ENCODE data around the gene MTR.

MTR gene

DNA sequence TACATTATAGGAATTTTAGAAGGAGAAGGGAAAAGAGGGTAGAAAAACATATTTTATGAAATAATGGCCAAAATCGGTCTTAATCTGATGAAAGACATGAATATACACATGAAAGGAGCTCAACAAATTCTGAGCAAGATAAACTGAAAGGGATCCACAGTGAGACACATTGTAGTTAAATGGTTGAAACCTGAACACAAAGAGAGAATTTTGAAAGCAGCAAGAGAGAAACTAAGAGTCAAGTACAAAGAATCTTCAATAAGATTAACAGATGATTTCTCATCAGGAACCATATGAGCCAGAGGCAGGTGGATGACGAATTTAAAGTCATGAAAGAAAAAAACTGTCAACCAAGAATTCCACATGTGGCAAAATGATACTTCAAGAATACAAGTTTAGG is 15.8 kb upstream of the MTR start:
- FAIRE-seq, result peak; percentile 45

DNA sequence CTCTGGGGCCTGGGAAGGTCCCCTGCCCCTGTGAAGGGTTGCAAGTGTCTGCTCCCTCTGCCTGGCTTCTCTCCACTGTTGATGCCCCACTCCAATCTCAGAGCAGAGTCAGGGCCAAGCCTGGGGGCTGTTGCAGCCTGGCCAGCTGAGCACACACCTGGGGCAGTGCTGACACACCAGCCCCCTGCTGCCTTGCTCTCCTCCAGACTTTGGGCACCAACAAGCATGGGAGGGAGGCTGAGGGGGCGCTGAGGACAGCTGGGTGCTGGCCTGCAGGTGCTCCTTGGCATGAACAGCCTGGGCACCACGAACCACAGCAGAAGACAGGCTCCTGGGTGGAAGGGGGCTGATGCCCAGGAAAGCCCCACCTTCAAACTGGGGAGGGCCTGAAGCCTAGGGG is 9.6 kb upstream of the MTR start:
- FAIRE-seq, result no peak

DNA sequence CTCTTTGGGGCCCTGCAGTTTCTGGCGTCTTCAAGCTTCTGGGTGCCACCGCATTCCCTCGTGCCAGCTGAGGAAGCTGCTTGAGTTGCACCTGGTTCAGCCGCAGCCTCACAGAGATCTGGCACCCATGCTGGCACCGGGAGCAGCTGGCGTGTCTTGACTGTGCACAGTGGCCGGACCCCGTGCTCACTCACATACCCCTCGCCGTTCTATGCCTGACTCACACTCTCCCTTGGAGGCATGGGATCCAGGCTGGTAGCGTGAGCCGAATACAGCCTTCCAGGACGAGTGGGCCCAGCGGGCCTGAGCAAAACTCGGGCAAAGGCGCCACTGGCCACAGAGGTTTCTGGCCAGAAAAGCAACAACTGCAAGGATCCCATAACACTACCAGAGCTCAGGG is 8.6 kb upstream of the MTR start:
- no peak for FAIRE-seq

GRCh38 chr1:236794585-236795034 is 482 bp upstream of the MTR start:
- no peak for FAIRE-seq

DNA sequence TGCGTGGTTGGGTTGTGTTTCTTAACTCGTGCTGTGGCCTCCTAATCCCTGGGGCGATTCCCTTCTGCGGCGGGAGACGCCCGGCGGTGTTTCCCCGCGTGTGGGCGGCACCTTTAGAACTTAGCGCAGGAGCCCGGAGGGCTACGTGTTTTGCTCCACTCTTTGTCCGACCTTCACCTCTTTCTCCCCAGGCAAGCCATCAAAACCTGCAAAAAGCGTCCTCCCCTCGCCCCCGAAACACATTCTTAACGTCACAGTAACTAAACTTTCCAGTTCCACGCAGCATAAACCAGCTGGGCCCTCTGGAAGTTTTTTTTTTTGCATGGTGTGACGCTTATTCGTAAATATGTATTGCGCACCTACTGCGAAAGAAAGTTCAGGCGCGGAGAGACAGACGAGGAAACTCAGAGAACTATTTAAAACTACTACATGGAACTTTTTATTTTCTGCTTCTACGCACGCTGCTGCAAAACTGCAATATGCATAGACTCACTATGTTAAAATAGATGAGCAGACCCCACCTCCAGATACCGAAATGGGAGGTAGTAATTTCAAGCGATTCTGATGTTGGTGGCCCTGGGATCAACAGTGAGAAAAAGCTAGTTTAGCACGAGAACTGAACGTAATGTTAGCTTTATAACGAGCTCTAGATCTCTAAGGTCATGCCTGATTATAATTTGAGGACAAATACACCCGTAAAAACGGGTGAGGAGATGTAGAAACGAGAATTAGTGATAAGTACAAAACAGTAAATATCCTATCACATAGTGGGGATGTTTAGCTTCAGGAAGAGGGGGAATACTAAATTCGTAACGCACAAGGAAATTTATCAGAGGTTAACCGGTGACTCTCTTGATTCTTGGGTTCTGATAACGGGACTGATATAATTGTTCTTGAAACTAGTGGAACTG is 920 bp downstream of the MTR start:
- FAIRE-seq, result no peak

DNA sequence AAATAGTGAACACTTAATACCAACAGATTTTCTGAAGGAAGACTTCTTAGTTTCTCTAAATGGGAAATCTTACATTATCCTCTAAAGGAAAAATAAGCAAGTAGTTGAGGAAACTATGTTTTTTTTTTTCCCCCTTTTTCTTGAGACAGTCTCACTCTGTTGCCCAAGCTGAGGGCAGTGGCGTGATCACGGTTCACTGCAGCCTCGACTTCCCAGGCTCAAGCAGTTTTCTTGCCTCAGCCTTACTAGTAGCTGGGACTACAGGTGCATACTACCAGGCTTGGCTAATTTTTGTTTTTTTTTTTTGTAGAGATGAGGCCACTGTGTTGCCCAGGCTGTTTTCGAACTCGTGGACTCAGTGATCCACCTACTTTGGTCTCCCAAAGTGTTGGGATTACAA is 3.9 kb downstream of the MTR start:
- no peak for FAIRE-seq

DNA sequence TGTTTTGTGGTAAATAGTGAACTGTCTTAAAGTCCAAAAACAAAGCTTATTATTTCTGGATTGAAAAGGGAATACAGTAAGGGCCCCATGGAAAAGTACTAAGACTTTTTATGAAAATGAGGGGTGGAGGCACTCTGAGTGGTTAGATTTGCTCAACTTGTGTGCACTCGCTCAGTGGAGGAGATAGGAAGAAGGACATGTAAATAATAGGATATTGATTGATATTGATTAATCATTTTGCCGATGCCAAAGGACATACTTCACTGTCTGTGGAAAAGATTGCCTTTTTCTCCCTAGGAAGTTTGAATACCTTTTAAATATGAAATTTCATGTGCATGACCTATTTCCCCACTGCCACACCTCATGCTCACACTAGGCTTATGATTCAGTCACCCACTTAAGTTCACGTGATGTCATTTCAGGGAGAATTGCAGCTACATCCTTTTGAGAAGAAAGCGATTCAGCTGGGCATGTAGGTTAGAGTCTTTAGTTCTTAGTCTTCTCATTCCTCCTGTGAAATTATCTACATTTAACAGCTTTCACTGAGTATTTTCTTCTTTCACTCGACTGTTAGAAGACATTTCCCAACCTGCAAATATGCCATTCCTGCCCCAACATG is 5.0 kb downstream of the MTR start:
- FAIRE-seq, result no peak

- no peak for FAIRE-seq
Measured at GRCh38 chr1:236800623-236801022, 5.5 kb downstream of the MTR start.

GRCh38 chr1:236802264-236802663 is 7.2 kb downstream of the MTR start:
- FAIRE-seq, result no peak

DNA sequence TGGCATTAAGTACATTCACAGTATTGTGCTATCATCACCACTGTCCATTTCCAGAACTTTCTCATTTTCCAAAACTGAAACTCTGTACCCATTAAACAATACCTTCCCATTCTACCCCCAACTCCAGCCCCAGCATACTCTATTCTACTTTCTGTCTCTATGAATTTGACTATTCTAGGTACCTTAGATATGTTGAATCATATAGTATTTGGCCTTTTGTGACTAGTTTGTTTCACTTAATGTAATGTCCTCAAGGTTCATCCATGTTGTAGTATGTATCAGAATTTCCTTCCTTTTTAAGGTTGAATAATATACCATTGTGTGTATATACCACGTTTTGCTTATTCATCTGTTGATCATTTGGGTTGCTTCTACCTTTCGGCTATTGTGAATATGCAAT is 11.5 kb downstream of the MTR start:
- FAIRE-seq, result no peak

DNA sequence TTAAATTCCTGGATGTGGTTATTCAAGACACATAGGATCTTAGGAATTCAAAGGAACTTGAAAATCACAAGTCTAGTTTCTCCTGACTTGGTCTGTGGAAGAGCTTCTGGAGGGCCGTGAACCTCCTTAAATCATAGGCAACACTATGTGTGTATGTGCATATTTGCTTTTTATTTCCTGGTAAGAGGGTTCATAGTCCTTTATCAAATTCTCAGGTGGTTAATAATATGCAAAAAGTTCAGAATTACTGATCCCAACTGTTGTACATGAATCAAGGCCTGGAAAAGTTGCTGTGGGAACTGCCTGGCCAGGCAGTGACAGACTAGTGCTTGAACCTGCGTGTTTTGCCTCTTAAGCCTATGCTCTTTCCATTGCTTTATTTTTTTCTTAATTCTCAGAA is 12.9 kb downstream of the MTR start:
- FAIRE-seq, result no peak

- FAIRE-seq, result no peak
Measured at GRCh38 chr1:236808564-236809130, 13.6 kb downstream of the MTR start.

DNA sequence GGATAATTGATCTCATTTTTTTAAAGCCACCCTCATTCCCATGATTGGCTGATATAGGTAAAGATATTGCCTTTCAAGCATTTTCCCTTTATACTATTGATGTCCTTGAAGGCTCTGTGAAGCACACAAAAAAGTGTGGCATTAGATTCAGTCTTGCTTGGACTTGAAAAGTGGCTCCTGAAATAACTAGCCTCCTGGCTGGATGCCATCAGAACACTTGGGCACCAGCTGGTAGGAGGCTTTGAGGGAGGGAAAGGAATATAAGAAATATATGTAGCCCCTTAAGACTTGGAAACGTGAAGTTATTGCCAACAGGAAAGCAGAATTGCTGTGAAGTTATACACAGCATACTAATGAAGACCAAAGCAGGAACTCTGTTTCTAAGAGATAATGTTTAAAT is 14.1 kb downstream of the MTR start:
- no peak for FAIRE-seq

- FAIRE-seq, result no peak
Measured at GRCh38 chr1:236810018-236810417, 14.9 kb downstream of the MTR start.

- no peak for FAIRE-seq
Measured at GRCh38 chr1:236812334-236813030, 17.4 kb downstream of the MTR start.

GRCh38 chr1:236815941-236816340 is 20.8 kb downstream of the MTR start:
- no peak for FAIRE-seq

- FAIRE-seq, result no peak
Measured at GRCh38 chr1:236819856-236820255, 24.8 kb downstream of the MTR start.

- FAIRE-seq, result no peak
Measured at GRCh38 chr1:236821091-236821627, 26.1 kb downstream of the MTR start.

DNA sequence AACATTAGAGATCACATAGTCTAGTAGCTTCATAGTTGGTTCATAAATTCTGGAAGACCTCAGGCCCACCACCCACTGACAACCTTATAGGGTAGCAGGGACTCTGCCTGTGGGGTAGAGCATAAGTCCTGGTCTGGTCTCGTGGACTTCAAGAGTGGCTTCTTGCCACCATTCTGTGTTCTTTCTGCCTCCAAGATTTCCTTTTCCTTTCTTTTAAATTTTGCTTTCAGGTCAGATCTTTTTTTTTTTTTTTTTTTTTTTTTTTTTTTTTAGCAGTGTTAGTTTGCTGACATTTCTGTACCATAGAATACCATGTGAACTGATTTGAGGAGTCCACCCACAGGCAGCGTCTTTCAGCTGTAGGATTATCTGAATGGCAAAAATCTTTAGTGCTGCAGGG is 28.5 kb downstream of the MTR start:
- FAIRE-seq, result no peak

DNA sequence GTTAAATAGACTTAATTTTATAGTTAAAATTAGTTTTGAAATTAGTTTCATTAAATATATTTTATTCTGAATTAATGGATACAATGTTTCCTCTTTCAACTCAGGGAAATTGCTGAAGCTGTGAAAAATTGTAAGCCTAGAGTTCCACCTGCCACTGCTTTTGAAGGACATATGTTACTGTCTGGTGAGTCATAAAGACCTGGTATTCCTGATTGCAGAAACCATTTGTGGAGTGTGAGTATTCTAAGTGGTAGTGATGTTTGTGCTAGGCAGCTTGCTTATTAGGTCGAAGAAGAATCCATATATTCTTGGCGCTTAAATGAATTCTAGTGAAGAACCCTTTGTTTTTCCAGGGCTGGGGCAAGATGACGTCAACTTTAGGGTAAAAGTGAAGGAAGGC is 34.0 kb downstream of the MTR start:
- peak; percentile 65 for FAIRE-seq

- FAIRE-seq, result peak; percentile 59
Measured at GRCh38 chr1:236830116-236830515, 35.0 kb downstream of the MTR start.

DNA sequence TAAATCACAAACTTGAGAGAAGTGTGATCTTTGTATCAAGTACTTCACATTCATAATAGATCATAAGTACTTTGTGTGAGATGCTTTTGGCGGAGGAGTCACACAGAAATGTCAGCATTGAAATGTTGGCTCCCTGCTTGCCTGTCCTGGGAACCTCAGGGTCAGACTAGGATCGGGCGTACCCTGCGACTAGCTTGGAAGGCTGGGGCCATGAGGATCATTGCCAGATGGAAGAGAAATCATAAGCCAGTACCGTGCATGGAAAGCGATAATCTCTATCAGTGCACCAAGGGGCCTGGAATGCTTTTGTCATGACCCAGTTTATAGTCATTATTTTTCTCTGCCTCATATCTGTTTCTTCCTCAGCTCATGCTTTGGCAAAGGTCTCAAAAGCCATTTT is 35.5 kb downstream of the MTR start:
- FAIRE-seq, result no peak

- FAIRE-seq, result no peak
Measured at GRCh38 chr1:236833575-236833974, 38.5 kb downstream of the MTR start.

Data from TTC549 (cell line).